NT2/D1 (cell line): ENCODE measurements around the gene ELK4.

Source experiments
- SUZ12 ChIP-seq: IDR thresholded peaks from 2 replicates; pipeline ENCODE4 v1.6.1; 2011; ENCODE audit not compliant: insufficient read length, insufficient read depth; ENCODE audit errors: extremely low read depth
- YY1 ChIP-seq: IDR thresholded peaks from 2 replicates; pipeline ENCODE4 v1.6.1; 2011; ENCODE audit not compliant: insufficient read length, insufficient read depth
- ZNF274 ChIP-seq: IDR thresholded peaks from 2 replicates; pipeline ENCODE4 v1.6.1; 2011; ENCODE audit warnings: mild to moderate bottlenecking, low read depth, low read length

GRCh38 chr1:205582046-205582445 lies 49.8 kb downstream of the ELK4 start:
- TF ChIP-seq SUZ12 (no peak), YY1 (no peak), ZNF274 (no peak)
